Stomach (tissue), 4 donors: ENCODE data around the gene FAM193A.

Source experiments
- CTCF ChIP-seq, 7 experiments: fragments of 450-650 bp in 4 of 7; fragments of 200-600 bp in 3 of 7; sonication (generic) in 3 of 7; IDR thresholded peaks; one replicate each; pipeline ENCODE4 v1.5.1; 2016 to 2019; ENCODE audit warnings: antibody characterized with exemption in 7 of 7, control low read depth in 2 of 7, mild to moderate bottlenecking in 1 of 7
- EP300 ChIP-seq: sonication (generic); formaldehyde crosslinking; IDR thresholded peaks from one replicate; pipeline ENCODE4 v1.6.1; 2017; ENCODE audit warnings: antibody characterized with exemption
- POLR2A ChIP-seq, 4 donors: fragments of 450-650 bp; IDR thresholded peaks; one replicate each; pipeline ENCODE4 v1.6.1; 2016; ENCODE audit warnings: antibody characterized with exemption in 4 of 4, control low read depth in 2 of 4, mild to moderate bottlenecking in 1 of 4, moderate library complexity in 1 of 4
- POLR2AphosphoS5 ChIP-seq, 3 donors: sonication (generic); formaldehyde crosslinking; IDR thresholded peaks; one replicate each; pipeline ENCODE4 v1.6.1; 2016; ENCODE audit warnings: antibody characterized with exemption in 3 of 3

GRCh38 chr4:2599304-2599654, 62.8 kb downstream of the FAM193A start:
- TF ChIP-seq CTCF (IDR thresholded peaks at IDR 0.05) (no peak), POLR2A (IDR thresholded peaks at IDR 0.05) (no peak), POLR2AphosphoS5 (IDR thresholded peaks at IDR 0.05) (no peak), EP300 (no peak)
